NCI-H2171 (cell line): Measurements from ENCODE around the gene PODN.

ENCODE experiments used
- DNase-seq: peaks from one replicate; lab custom pipeline; 2025; lab: John Stamatoyannopoulos, UW

PODN gene

GRCh38 chr1:53131590-53131938, 69.6 kb downstream of the PODN start:
- DNase-seq = no peak

DNA sequence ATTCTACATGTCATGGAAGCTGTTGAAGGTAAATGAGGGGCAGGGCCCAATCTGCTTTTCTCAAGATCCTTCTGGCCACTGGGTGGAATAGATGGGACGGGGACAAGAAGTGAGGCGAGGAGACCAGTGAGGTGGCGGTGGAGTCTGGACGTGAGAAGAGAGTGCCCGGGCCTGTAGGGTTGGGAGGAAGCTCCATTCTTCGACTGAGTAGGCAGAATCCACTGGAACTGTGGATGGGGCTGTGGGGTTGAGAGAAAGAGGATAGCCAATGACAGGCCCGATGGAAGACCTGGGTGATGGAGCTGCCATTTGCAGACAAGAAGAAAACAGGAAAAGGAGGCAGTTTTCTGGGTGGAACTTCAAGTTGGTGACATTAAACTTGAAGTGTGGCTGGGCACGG, 70.2 kb downstream of the PODN start:
- DNase-seq = no peak

DNA sequence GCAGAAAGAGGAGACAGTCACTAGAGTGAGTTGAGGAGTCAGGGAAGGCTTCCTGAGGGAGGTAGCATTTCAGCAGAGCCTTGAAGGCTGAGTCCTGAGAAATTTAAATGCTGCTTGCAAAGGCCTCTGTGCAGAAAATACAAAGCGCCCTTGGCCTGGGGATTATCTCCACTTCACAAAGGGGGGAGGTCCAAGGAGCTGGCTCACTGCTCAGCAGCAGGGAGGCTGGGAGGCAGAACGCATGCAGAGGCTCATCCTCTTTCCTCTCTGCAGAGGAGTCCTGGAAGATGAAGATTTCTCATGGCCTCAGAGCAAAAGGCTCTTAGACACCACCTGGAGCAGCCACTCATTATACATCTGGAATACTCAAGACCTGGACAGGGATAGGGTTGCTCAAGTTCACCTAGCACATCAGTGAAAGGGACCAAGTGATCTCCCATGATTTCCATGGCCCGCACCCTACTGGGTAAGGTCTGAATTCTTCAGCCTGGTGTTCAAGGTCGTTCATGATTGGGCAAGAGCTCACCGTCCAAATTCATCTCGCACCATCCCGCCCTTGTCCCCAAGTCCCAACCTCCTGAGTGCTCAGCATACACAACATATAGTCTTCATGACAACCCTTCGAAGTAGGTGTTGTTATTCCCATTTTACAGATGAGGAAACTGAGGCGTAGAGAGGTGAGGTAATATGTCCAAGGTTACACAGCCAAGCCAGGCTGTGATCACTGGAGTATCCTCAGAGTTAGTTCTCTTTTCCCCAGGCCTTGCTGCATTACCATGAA, 71.4 kb downstream of the PODN start:
- no peak for DNase-seq

DNA sequence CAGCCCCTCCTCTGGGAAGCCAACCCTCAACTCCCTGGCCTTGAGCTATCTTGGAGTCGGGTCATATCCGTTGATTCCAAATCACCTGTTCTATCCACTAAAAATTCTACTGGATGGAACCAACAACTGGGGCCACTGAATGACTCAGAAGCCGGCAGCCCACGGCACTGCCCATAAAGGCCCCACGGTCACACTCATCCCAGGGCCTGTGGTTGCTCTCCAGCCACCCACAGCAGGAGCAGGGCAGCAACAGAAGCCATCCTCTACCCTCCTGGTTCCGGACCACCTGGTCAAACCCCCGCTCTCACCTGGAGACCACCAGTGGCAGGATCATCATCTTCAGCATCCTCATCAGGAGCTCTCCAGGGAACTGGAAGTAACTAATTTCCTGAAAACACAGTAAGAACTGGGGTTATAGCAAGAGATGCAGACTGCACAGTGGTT, 72.1 kb downstream of the PODN start:
- DNase-seq = no peak
